K562 (cell line): ENCODE data around the gene CNTN5. TPM values are rescaled to one million over a fixed set of nuclear protein-coding genes. Genes with fewer than 3 reads are reported as not detected.

Source experiments
- ATAC-seq: fragments of 200-7000 bp; cut with Tn5 transposase; 3 replicates; pipeline ENCODE4 v1.9.1; 2020; ENCODE audit warnings: moderate library complexity
- BruUV-seq: library from RNA; stranded (reverse); fragments of 400-500 nt; replicated peaks from 2 replicates; lab custom pipeline; 2021; lab: Mats Ljungman, UMichigan
- CTCF ChIA-PET: fragments of 300-600 bp; formaldehyde crosslinking; extraction: SDS; loops from one replicate; lab custom pipeline; 2021; ENCODE audit warnings: low intra/inter-chr PET ratio; lab: Yijun Ruan, JAX
- POLR2A ChIA-PET: fragments of 300-600, 350-650 bp; sonication (Branson Sonifier 250); formaldehyde crosslinking; extraction: SDS; loops from one replicate; lab custom pipeline; 2021; ENCODE audit warnings: antibody characterized with exemption, inconsistent platforms; lab: Yijun Ruan, JAX
- DNase-seq, 4 experiments: peaks; one replicate each; pipeline versions ENCODE4 v3.0.0 to v3.0.0-alpha.2; 2011 to 2018; ENCODE audit warnings: low spot score in 3 of 4, mixed read lengths in 3 of 4; ENCODE audit errors: extremely low read depth in 1 of 4
- FAIRE-seq: peaks from 2 replicates; lab custom pipeline; 2011; peaks lifted over from hg19 to GRCh38; lab: Jason Lieb, UNC
- H2AFZ ChIP-seq: 2 replicates; pipeline ENCODE4 v1.6.0; 2011; ENCODE audit warnings: low read depth, low read length, control low read depth, inconsistent platforms
- H3K27ac ChIP-seq: fragments of 200-600 bp; 3 replicates; pipeline ENCODE4 v1.8.0; 2011; ENCODE audit warnings: low read depth, mild to moderate bottlenecking, control low read depth, inconsistent platforms, low read length, moderate library complexity, mixed read lengths; ENCODE audit errors: extremely low read depth
- H3K27me3 ChIP-seq, 2 experiments: fragments of 300-600 bp in 1 of 2; 2 replicates in 1 of 2; 3 replicates in 1 of 2; pipeline versions ENCODE4 v1.6.0 to v1.8.0; 2011; ENCODE audit warnings: inconsistent platforms in 2 of 2, low read length in 2 of 2, mild to moderate bottlenecking in 1 of 2, mixed read lengths in 1 of 2, moderate library complexity in 1 of 2; ENCODE audit not compliant: control insufficient read depth in 2 of 2, insufficient read depth in 2 of 2
- H3K36me3 ChIP-seq: fragments of 300-600 bp; 3 replicates; pipeline ENCODE4 v1.8.0; 2011; ENCODE audit warnings: mild to moderate bottlenecking, low read length, inconsistent platforms; ENCODE audit not compliant: control insufficient read depth, insufficient read depth
- H3K4me1 ChIP-seq, 2 experiments: fragments of 200-600 bp in 1 of 2; replicated peaks in 1 of 2; 2 replicates in 1 of 2; 3 replicates in 1 of 2; pipeline versions ENCODE4 v1.5.1 to v1.8.0; 2011; ENCODE audit warnings: inconsistent platforms in 2 of 2, low read length in 2 of 2, mild to moderate bottlenecking in 1 of 2, mixed read lengths in 1 of 2, moderate library complexity in 1 of 2; ENCODE audit not compliant: control insufficient read depth in 2 of 2, insufficient read depth in 2 of 2
- H3K4me2 ChIP-seq: 2 replicates; pipeline ENCODE4 v1.6.1; 2011; ENCODE audit warnings: low read length, control low read depth, inconsistent platforms, mixed read lengths; ENCODE audit not compliant: insufficient read depth
- H3K4me3 ChIP-seq: fragments of 200-600 bp; sonication (generic), shearing (Covaris generic); 2 replicates; pipeline ENCODE4 v1.5.1; 2016; ENCODE audit warnings: control low read depth, inconsistent platforms
- H3K79me2 ChIP-seq: fragments of 200-600 bp; 3 replicates; pipeline ENCODE4 v1.8.0; 2011; ENCODE audit warnings: low read length, inconsistent platforms; ENCODE audit not compliant: control insufficient read depth, insufficient read depth
- H3K9ac ChIP-seq, 2 experiments: 2 replicates each; pipeline versions ENCODE4 v1.6.0 to v1.6.1; 2011; ENCODE audit warnings: low read depth in 2 of 2, low read length in 2 of 2, control low read depth in 1 of 2, inconsistent platforms in 1 of 2, mild to moderate bottlenecking in 1 of 2, mixed read lengths in 1 of 2; ENCODE audit not compliant: insufficient read depth in 1 of 2
- H3K9me1 ChIP-seq: one replicate; pipeline ENCODE4 v1.6.0; 2011; ENCODE audit warnings: inconsistent platforms, mild to moderate bottlenecking, low read length, moderate library complexity; ENCODE audit not compliant: control insufficient read depth, insufficient read depth
- H3K9me3 ChIP-seq: replicated peaks from 2 replicates; pipeline ENCODE4 v1.5.1; 2011; ENCODE audit warnings: low read depth, low read length, inconsistent platforms; ENCODE audit not compliant: control insufficient read depth, insufficient read depth
- H4K20me1 ChIP-seq: replicated peaks from 2 replicates; pipeline ENCODE4 v1.6.1; 2011; ENCODE audit warnings: low read length, inconsistent platforms, mixed read lengths; ENCODE audit not compliant: control insufficient read depth, insufficient read depth
- EHMT2 ChIP-seq: fragments of 450-650 bp; IDR thresholded peaks from 2 replicates; pipeline ENCODE4 v1.6.1; 2018; ENCODE audit warnings: antibody characterized with exemption
- HES1 ChIP-seq: fragments of 450-650 bp; IDR thresholded peaks from 2 replicates; pipeline ENCODE4 v1.6.1; 2016; ENCODE audit warnings: low read depth, mild to moderate bottlenecking, moderate library complexity
- KDM5B ChIP-seq: fragments of 200-600 bp; sonication (generic); IDR thresholded peaks from 2 replicates; pipeline ENCODE4 v1.6.1; 2012; ENCODE audit warnings: low read depth, mild to moderate bottlenecking, moderate library complexity, low read length, control low read depth, inconsistent platforms; ENCODE audit not compliant: insufficient replicate concordance
- PREB ChIP-seq: sonication (generic); formaldehyde crosslinking; IDR thresholded peaks from 2 replicates; pipeline ENCODE4 v1.8.1; 2023; ENCODE audit warnings: mild to moderate bottlenecking, missing genetic modification reagents
- SMARCC2 ChIP-seq: fragments of 450-650 bp; IDR thresholded peaks from 2 replicates; pipeline ENCODE4 v1.6.1; 2017; ENCODE audit warnings: antibody characterized with exemption, moderate library complexity, mild to moderate bottlenecking, low read depth
- THRA ChIP-seq: fragments of 450-650 bp; IDR thresholded peaks from 2 replicates; pipeline ENCODE4 v1.6.1; 2017; ENCODE audit warnings: mild to moderate bottlenecking, moderate library complexity
- WGBS: fragments of 100-300 bp; shearing (Covaris generic); methylation state at CpG from one replicate; pipeline ENCODE4 v1.1.6; 2016; ENCODE audit warnings: low coverage, mixed read lengths; ENCODE audit not compliant: insufficient coverage; ENCODE audit errors: missing lambda C conversion rate; 5-methylcytosine and 5-hydroxymethylcytosine counted together
- in situ Hi-C: fragments of 300-500 bp; cut with MboI; formaldehyde crosslinking; loops from 4 replicates; pipeline ENCODE4 v1.15.0; 2018; ENCODE audit warnings: inconsistent platforms, mixed read lengths
- intact Hi-C: fragments of 100-400 bp; cut with micrococcal nuclease; formaldehyde crosslinking; loops from 2 replicates; pipeline ENCODE4 v1.14.2; 2022
- polyA plus RNA-seq, 8 experiments: library from polyadenylated mRNA; depleted of rRNA in 4 of 8; stranded (reverse) in 5 of 8; unstranded in 3 of 8; fragments of >200 nt; fragmentation: Nextera tagmentation in 2 of 8; fragmentation: Illumina TruSeq in 1 of 8; extraction: Ambion mirVana in 2 of 8; extraction: Trizol in 1 of 8; gene quantifications; 2 replicates each; pipeline versions ENCODE4 v1.2.1 to v1.2.3, GENCODE V29; 2011 to 2014; ENCODE audit warnings: inconsistent platforms in 1 of 8, missing spikeins in 1 of 8
- total RNA-seq, 7 experiments: library from RNA; depleted of rRNA in 6 of 7; stranded (reverse); fragments of >200 nt in 6 of 7; fragmentation: Illumina TruSeq in 2 of 7; extraction: Trizol in 2 of 7; gene quantifications; 2 replicates each; pipeline versions ENCODE4 v1.2.1 to v1.2.3, GENCODE V29; 2011 to 2021; ENCODE audit warnings: low replicate concordance in 1 of 7

CNTN5 gene
- total and polyA plus RNA-seq, 9 of the 15 experiments (the other 6 are each of a cell fraction or from before 2014, with no cell fraction given): 0.03 TPM; not detected in 8

GRCh38 chr11:99683933-99684332 lies 663.2 kb downstream of the CNTN5 start:
- intact Hi-C loops: no loop called here
- H3K9me3 ChIP-seq: no peaks in the 10 kb centered on the region
- no peak for TF ChIP-seq HES1
- no peak for TF ChIP-seq EHMT2
- no peak for TF ChIP-seq THRA
- no peak for TF ChIP-seq PREB (CRISPR knock-in tag)
- TF ChIP-seq KDM5B: no peak
- TF ChIP-seq SMARCC2: no peak
- in situ Hi-C loops: no loop called here
- ChIA-PET CTCF (no interaction called here), POLR2A (no interaction called here)
- no peaks in the 10 kb centered on the region for H3K9me1 ChIP-seq
- no peak overlapping the region for H3K4me2 ChIP-seq
- no peak overlapping the region for H3K9ac ChIP-seq
- H3K36me3 ChIP-seq: no peaks in the 10 kb centered on the region
- H3K4me3 ChIP-seq: no peak overlapping the region
- no peaks in the 10 kb centered on the region for H3K4me1 ChIP-seq
- no peaks in the 10 kb centered on the region for H3K27me3 ChIP-seq
- DNase-seq: no peak
- H4K20me1 ChIP-seq: no peaks in the 10 kb centered on the region
- FAIRE-seq: no peak
- WGBS: 0% methylated on average over 3 of the region's 3 CpGs
- no peak overlapping the region for H3K27ac ChIP-seq
- H3K79me2 ChIP-seq: no peaks in the 10 kb centered on the region
- H2AFZ ChIP-seq: no peak overlapping the region
- no TSS peak for BruUV-seq
- no peak for ATAC-seq
